ELR (cell line): ENCODE data around the gene CCL5.
"Not testable (repeated sequence)": the region's sequence is repeated elsewhere in the genome, so short reads cannot be mapped to it uniquely, and the experiment has no call there.

ENCODE experiments used
- DNase-seq: peaks from one replicate; pipeline ENCODE4 v3.0.0-alpha.2; 2015; ENCODE audit warnings: low read depth

The CCL5 gene

GRCh38 chr17:35898283-35899070, 18.3 kb upstream of the CCL5 start:
- DNase-seq: peak; percentile 17

GRCh38 chr17:35897772-35898171, 17.6 kb upstream of the CCL5 start:
- DNase-seq: not testable (repeated sequence)

- DNase-seq: no peak
These were observed 15.8 kb upstream of the CCL5 start for GRCh38 chr17:35895636-35896587.

DNA sequence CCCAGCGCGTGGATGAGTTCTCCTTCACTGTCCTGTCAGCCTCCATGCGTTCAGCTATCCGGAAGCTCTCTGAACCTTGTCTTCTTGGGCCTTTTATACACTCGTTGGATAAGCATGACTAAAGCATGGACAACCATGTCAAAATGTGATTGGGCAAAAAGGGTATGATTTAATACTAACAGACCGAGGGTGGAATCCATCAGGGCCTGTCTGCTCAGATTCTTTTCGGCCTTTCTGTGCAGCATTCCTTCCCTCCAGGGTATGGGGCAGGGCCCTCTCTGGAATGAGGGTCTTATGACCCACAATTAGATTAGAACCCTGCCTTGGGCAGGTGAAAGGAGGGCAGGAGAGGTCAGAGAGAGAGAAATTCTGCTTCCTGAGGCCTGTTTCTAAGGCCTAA, 14.0 kb upstream of the CCL5 start:
- DNase-seq: no peak

DNA sequence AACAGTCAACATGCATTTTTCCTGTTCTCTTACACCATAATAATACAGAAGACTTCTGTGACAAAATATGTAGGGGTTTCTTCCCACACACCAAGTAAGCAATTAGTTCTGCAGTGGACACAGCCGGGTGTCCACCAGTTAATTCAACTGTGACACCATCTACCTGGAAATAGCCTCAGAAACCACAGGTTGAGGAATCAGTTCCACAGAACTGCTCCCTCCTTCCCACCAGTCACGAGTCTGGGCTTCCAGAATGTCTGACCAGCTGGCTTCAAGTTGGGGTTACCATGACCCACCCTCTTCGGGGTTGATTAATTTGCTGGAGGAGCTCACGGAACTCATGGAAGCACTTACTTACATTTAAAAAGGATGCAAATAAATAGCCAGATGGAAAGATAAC, 13.6 kb upstream of the CCL5 start:
- no peak for DNase-seq

GRCh38 chr17:35892091-35893035, 12.2 kb upstream of the CCL5 start:
- DNase-seq: peak; percentile 31

GRCh38 chr17:35891269-35891668, 11.1 kb upstream of the CCL5 start:
- no peak for DNase-seq

DNA sequence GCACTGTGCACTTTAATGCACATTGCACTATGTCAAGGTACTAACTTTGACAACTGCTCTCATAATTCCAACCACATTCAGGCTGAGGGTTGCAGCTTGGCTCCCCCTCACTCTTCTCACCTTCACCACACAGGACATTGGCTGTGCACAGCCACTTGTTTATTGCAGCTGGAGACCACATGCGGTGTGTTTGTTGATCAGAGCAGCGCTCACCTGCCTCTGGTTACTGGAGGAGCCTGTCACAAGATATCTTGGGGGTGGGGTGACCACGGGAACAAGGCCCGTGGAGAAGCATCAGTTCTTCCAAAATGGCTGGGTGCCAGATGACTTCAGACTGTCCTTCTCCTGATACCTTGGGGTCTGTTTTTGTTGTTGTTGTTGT, 10.6 kb upstream of the CCL5 start:
- DNase-seq: no peak

DNA sequence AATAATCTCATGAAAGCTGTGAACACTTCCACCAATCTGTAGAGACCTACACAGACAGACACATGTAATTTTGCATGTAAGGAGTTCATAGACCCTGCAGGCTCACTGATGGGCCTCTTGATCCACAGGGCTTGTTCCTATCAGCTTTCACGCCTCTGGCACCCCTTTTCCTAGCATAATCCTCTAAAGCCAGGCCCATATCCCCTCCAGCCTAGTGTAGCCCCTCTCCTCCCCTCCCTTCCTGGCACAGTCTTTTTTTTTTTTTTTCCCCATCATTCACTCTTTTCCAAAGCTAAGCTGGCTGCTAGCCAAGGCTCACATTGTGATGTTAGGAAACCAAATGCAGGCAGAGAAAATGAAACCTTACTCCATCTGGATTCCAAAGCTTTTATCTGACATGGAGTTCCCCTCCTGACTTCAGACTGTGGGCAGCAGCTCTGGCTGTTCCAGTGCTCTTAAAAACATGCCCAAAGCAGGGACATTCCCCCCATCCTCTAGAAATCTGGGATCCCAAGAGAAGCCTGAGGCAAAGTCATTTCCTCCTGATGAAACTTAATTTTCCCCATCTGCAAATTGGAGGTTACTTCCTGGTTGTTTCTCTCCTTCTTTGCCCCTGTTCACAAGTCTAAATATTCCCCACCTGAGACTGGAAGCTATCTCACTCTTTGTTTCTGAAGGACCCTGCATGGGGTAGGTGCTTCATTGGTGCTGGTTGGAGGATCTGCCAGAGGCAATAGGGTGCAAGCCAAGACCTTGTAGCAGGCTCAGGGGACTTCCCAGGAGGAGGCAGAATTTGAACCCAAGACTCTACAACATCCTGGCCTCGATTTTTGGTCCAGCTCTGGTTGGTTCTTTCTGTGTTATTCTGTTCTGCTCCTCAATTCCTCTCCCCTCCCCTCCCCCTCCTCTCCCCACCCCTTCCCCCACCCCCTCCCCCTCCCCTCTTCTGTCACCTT, 9.9 kb upstream of the CCL5 start:
- peak; percentile 42 for DNase-seq

DNA sequence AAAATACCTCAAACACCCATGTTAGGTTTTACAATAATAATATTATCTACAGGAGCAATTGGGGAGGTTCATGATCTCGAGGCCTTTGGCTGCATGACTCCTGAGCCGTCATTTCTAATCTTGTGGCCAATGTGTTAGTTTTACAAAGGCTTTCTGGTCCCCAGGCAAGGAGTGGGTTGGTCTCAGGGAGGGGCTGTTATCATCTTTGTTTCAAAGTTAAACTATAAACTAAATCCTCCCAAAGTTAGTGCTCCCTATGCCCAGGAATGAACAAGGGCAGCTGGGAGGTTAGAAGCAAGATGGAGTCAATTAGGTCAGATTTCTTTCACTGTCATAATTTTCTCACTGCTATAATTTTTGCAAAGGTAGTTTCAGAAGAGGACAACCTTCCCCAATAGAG, 9.1 kb upstream of the CCL5 start:
- DNase-seq: no peak

GRCh38 chr17:35878361-35878760, 1.8 kb downstream of the CCL5 start:
- no peak for DNase-seq

DNA sequence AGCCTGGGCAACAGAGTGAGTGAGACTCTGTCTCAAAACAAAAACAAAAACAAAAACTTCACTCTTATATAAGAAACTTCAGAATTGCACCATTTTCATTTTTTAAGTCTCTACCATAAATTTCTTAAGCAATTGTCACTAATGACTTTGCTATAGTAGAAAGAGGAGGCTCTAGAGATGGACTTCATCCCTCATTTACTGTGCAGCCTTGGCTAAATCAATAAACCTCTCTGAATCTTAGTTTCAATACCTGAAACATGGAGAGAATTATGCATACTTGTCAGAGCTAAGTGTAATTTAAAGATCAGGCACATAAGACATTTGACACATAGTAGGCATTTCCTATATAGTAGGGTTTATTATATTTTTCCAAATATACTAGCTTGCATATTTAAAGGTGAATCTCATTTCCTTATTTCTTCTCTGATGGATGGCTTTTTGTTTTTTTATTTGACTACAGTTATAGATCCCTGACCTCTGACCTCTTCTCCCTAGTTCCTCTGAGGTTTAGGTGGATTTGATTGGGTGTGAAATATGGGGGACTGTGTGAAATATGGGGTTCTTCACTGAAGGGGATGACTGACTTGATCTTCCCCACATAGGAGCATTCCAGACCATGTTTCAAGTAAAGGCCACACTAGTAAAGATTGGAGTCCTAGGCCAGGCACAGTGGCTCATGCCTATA, 2.7 kb downstream of the CCL5 start:
- DNase-seq: no peak

DNA sequence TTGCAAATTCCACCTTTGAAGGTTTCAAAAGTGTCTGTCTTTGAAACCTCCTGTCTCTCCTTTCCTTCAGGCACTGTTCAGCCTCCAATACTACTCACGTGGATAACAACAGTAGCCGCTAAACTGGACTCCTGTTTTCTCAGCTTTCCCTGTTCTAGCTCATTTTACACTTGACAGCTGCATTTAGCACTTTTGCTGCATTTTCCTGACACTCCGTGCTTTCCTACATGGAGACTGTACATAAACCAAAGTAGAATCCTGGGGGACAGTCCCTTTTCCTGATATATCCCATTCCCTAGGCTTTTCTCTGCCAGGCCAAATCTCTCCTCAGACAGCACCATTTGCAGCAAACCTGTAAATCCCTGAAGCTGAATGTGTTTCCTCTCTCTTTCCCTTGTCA, 3.6 kb downstream of the CCL5 start:
- DNase-seq: no peak

DNA sequence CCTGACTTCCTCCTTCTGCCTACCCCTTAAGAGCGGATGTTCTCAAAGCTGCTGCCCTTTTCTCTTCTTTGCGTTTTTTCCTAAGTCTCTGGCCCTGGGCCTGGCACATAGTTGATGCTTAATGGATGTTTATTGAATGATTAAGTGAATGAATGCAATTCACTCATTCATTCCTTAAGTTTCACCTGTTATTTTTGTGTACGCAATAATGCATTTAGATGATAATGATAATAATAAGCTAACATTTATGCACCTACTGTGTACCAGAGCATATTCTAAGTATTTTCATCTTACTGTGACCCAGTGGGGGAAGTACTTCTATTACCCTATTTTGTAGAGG, 4.4 kb downstream of the CCL5 start:
- no peak for DNase-seq

DNA sequence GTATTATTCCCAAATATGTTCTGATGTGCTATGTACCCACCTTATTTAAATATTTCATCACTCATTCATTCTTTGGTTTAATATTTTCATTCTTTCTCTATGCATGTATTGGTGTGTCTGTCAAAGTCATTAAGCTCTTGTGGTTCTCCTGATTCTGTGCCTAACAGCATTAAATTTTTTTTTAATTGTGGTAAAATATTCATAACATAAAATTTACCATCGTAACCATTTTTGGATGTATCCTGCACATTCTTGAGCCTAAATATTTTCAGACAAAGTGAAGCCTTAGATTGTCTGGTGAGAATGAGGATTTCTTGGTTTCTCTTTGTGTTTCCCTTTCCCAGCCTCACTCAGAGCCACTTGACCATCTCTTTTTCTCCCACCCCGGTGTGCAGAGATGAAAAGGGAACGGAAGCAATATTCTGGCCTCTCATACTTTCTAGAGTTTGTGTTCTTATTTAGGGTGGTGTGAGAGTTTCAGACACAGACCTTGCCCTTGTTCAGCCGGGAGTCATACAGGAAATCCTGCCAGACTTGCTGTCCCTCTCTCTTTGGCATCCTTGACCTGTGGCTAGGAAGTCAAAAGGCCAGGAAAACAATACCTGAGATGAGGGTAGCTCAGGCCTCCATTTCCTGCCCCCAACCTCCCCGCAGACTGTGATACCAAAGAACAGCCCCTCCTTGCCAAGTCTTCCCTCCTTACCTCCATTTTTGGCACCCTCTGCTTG, 4.9 kb downstream of the CCL5 start:
- no peak for DNase-seq

DNA sequence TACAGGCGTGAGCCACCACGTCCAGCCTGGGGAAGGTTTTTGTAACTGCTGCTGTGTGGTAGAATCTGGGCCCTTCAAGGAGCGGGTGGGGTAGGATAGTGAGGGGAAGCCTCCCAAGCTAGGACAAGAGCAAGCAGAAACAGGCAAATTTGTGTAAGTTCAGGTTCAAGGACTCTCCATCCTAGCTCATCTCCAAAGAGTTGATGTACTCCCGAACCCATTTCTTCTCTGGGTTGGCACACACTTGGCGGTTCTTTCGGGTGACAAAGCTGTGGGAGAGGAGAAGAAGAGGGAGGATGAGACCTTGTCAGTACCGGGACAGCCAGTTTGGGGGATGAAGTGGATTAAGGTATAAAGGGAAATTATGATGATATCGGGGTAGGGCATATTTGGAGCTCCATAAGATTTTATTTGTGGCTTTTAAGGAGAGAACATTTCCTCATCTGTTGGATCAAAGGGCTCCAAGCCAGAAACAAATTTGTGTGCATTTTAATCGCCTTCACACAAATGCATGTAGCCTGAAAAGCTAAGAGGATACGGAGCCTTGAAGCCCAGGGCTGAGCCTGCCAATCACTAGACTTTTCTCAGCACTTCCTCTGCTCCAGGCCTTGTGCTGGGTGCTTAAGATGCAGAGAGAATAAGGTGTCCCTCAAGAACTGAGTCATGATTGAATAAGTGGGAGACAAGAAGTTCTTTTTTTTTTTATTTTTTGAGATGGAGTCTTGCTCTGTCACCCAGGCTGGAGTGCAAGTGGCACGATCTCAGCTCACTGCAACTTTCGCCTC, 7.8 kb downstream of the CCL5 start:
- no peak for DNase-seq

DNA sequence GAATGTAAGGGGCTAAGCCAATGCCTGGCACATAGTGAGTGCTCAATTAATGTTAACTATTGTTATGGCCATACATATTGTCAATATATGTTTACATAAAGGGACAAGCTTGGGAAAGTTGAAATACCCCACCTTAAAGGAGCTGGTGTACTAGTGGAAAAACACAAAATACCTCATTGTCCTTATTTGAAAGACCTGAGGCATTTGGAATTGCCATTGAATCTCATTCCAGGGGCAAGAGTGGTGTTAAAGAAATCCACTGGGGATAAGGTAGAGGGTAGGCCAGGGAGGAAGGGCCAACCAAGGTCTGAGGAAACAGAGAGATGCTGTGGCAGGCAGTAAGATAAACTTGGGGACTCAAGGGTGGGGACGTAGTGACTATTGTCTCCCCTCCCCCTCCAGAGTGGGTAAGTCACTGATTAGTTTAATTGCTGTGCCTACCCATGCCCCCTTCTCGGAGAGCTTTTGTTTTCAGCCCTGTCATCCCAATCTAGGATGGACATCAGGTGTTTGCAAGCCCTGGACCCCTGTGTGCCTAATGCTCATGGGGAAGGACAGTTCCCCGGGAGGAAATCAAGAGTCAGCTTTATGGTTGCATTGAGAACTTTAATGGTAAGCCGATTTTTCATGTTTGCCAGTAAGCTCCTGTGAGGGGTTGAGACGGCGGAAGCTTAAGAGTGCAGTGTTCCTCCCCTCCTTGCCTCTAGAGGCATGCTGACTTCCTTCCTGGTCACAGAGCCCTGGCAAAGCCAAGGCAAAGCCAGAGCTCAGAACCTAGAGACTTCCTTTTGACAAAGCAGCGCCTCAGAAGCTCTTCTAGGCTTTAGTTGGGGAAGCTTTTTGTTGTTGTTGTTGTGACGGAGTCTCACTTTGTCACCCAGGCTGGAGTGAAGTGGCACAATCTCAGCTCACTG, 9.0 kb downstream of the CCL5 start:
- DNase-seq: no peak

GRCh38 chr17:35868737-35869136, 11.4 kb downstream of the CCL5 start, which contains the start of gene HEATR9:
Gene HEATR9 (minus strand): TSS chr17:35868891. CDS start chr17:35868742, 149 bp downstream.
- DNase-seq: no peak
